Islet precursor cell (in vitro differentiated cells): Measurements from ENCODE around the gene RRP7A.
"Not testable (repeated sequence)": the region's sequence is repeated elsewhere in the genome, so short reads cannot be mapped to it uniquely, and the experiment has no call there.

ENCODE experiments used
- DNase-seq: peaks from one replicate; pipeline ENCODE4 v3.0.0-alpha.2; 2018

The RRP7A gene

DNA sequence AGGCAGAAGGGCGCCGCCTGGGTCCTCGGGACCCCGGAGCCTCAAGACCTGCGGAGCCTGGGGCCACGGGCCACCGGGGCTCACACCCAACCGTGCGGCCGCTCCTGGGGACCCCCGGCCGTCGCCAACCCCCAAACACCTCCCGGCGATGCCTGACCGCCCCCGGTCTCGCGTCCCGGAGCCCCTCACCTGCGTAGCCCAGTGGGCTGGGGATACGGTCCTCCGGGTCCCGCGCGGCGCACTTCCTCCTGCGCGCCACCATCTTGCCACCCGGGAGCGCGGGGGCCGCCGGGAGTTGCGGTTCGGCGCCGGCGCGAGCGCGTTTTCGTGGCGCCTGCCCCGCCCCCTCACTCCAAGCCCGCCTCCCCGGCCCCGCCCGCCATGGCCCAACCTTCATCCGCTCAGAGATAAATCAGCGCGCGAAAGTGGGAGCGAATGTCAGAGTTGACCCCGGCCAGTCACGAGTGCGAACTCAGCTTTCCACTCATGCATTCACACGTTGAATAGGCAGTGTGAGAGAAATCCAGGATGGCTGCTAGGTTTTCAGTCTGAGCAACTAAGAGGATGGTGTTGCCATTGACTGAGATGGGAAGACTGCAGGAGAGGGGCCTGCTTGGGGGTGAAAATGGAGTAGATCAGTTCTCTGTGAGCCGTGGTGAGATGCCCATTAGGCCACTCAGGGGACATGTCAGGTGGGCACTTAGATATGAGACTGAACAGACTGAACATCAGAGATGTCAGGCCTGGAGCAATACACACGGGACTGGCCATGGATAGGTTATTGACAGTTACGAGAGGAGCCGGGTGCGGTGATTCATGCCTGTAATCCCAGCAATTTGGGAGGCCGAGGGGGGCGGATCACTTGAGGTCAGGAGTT lies at the start of gene RRP7A:
Gene RRP7A, minus strand, starts transcription at position 272 of the 877 bp plus-strand sequence. Its CDS starts 10 bp downstream, at position 262.
- DNase-seq: peak; percentile 88

- DNase-seq: not testable (repeated sequence)
Measured at GRCh38 chr22:42567950-42568349, 48.4 kb upstream of the RRP7A start.

- no peak for DNase-seq
Measured at GRCh38 chr22:42565956-42566355, 46.4 kb upstream of the RRP7A start.

DNA sequence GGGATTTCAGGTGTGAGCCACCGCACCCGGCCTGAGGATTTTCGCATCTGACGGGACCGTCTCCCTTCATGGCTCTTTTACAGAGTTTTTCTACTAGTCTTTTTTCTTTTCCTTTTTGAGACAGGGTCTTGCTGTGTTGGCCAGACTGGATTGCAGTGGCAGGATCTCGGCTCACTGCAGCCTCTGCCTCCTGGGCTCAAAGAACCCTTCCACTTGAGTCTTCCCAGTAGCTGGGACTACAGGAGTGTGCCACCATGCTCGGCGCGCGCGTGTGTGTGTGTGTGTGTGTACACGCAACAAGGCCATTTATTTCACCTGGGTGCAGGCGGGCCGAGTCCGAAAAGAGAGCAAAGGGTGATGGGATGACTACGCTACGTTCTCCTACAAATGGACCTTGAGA lies 45.1 kb upstream of the RRP7A start:
- DNase-seq: no peak

DNA sequence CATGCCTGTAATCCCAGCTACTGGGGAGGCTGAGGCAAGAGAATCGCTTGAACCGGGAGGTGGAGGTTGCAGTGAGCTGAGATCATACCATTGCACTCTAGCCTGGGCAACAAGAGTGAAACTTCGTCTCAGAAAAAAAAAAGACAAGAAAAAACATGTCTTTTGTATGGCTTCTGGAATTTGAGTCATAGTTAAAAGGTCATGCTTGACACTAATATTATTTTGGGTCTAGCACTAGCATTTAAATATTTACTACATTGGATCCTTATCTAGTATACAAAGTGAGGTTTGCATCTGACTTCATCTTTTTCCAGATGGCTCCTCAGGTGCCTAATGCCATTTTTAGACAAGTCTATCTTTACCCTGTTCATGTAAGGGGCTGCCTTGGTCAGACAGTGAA lies 44.3 kb upstream of the RRP7A start:
- DNase-seq: not testable (repeated sequence)

GRCh38 chr22:42562684-42563083 lies 43.1 kb upstream of the RRP7A start:
- no peak for DNase-seq

GRCh38 chr22:42562279-42562678 lies 42.7 kb upstream of the RRP7A start:
- DNase-seq: no peak

- DNase-seq: no peak
Measured at GRCh38 chr22:42561856-42562255, 42.3 kb upstream of the RRP7A start.

DNA sequence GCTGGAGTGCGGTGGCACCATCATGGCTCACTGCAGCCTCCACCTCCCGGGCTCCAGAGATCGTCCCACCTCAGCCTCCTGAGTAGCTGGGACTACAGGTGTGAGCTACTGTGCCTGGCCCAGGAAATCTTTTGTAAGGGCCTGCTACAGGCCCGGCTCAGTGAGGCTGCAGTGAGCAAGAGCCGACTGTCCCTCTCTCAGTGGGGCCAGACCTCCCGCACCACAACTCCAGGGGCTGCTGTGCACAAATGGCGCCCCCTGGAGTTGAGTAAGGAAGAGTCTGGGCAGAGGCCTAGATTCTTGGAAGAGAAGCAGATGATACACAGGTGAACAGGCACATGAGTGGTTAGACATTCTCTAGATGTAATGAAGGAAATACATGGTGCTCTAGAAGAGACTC lies 41.2 kb upstream of the RRP7A start:
- DNase-seq: peak; percentile 75

- DNase-seq: no peak
Measured at GRCh38 chr22:42560381-42560780, 40.8 kb upstream of the RRP7A start.

GRCh38 chr22:42553475-42554361 lies 34.1 kb upstream of the RRP7A start, which contains the start of gene SERHL2:
Gene SERHL2, plus strand, starts transcription at chr22:42553956. Its CDS starts 65 bp downstream, at chr22:42554021.
- DNase-seq: peak; percentile 98

DNA sequence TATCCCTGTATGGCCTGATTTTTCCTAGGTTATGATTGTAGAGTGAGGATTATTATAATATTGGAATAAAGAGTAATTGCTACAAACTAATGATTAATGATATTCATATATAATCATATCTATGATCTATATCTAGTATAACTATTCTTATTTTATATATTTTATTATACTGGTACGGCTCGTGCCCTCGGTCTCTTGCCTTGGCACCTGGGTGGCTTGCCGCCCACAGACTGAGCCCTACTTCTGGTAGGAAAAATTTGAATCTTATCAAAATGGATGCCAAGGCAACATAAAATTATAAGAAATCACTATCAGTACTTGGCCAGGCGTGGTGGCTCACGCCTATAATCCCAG lies 32.7 kb upstream of the RRP7A start:
- not testable (repeated sequence) for DNase-seq

DNA sequence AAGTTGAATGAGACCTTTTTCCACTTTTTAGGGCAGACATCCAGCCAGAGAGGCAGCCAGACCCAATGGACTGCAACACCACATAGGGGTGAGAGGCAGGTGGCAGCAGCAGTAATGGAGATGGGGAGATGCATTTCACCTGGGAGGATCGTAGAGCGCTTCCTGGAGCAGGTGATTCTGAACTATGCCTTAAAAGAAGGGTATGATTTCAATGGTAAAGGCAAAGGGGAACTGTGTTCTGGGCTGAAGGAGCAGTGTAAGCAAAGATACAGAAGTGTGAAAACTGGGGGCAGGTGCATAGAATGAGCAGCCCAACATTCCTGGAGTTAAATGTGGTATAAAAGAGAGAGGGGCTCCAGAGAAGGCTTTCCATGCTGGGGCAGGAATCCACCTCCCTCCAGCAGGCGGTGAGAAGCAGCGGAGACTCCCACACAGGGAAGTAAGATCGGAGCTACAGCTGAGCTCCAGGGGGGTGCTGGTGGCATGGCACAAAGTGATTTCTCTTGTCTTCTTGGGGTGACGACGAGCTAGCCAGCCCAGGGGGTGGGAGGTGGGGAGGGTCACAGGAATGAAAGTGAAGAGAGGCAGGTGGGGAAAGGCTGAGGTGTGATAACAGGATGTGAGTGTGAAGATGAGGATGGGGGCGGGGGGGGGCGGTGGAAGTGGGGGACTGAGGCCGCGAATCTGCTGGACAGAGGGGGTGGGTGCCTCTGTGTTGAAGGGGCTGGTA lies 29.9 kb upstream of the RRP7A start:
- no peak for DNase-seq

DNA sequence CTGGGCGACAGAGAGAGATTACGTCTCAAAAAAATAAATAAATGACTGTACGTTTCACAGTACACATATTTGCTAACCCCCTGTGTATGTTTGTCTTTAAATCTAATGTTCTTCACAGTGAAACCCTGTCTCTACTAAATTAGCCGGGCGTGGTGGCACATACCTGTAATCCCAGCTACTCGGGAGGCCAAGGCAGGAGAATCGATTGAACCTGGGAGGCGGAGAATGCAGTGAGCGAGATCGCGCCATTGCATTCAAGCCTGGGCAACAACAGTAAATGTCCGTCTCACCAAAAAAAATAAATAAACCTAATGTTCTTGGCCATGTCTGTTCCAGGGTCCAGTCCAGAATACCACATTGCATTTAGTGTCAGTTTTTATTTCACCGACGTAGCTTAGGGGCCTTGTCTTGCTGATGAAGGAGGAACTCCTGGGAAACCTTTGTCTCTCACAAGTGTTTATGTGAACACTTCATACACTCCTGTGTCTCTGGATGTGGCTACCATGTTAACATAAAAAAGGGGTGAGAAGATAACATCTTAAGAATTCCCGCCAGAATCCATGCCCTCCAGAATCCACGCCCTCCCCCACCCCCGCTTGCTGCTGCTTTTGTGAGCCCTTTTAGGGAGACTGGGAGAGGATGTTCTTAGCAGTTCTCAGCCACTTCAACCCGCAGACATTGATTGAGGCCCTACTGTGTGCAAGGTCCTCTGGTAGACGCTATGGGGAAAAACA lies 29.2 kb upstream of the RRP7A start:
- no peak for DNase-seq

DNA sequence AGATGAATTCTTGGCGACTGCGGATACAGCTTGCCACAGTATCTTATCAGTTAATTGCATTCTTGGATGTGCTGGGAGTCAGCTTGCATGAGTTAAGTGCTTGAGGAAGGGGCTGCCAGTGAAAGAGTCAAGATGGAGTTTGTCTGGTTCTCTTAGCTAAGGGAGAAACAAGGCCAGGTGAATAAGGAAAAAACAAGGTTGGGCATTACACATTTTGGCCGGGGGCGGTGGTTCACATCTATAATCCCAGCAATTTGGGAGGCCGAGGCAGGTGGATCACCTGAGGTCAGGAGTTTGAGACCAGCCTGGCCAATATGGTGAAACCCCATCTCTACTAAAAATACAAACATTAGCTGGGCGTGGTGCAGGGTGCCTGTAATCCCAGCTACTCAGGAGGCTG lies 28.5 kb upstream of the RRP7A start:
- DNase-seq: not testable (repeated sequence)

DNA sequence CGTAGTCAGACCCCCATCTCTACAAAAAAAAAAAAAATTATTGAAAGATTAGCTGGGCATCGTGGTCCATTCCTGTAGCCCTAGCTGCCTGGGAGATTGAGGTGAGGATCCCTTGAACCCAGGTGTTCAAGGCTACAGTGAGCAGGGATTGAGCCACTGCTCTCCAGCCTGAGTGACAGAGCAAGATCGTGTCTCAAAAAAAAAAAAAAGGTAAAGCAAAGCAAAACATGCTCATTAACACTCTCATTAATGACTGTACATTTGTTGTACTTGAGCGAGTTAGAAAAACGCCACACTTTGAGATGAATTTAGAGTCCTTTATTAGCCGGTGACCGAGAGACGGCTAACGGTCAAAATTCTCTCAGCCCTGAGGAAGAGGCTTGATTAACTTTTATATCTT lies 28.0 kb upstream of the RRP7A start:
- DNase-seq: no peak

GRCh38 chr22:42544686-42545085 lies 25.1 kb upstream of the RRP7A start:
- DNase-seq: no peak

GRCh38 chr22:42539236-42539771 lies 19.7 kb upstream of the RRP7A start:
- not testable (repeated sequence) for DNase-seq

GRCh38 chr22:42537199-42537831 lies 17.7 kb upstream of the RRP7A start:
- not testable (repeated sequence) for DNase-seq

DNA sequence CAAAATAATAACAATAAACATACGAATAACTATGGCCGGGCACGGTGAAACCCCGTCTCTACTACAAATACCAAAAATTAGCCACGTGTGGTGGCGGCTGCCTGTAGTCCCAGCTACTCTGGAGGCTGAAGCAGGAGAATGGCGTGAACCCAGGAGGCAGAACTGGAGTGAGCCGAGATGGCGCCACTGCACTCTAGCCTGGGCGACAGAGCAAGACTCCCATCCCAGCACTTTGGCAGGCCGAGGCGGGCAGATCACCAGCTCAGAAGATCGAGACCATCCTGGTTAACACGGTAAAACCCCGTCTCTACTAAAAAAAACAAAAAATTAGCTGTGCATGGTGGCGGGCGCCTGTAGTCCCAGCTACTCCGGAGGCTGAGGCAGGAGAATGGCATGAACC lies 17.0 kb upstream of the RRP7A start:
- not testable (repeated sequence) for DNase-seq

- DNase-seq: no peak
Measured at GRCh38 chr22:42536166-42536565, 16.6 kb upstream of the RRP7A start.
